ENCODE data around the gene KCNF1.

GRCh38 chr2:10877651-10878111, 34.1 kb upstream of the KCNF1 start:
- TF ChIP-seq, protein P1, sequence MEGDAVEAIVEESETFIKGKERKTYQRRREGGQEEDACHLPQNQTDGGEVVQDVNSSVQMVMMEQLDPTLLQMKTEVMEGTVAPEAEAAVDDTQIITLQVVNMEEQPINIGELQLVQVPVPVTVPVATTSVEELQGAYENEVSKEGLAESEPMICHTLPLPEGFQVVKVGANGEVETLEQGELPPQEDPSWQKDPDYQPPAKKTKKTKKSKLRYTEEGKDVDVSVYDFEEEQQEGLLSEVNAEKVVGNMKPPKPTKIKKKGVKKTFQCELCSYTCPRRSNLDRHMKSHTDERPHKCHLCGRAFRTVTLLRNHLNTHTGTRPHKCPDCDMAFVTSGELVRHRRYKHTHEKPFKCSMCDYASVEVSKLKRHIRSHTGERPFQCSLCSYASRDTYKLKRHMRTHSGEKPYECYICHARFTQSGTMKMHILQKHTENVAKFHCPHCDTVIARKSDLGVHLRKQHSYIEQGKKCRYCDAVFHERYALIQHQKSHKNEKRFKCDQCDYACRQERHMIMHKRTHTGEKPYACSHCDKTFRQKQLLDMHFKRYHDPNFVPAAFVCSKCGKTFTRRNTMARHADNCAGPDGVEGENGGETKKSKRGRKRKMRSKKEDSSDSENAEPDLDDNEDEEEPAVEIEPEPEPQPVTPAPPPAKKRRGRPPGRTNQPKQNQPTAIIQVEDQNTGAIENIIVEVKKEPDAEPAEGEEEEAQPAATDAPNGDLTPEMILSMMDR (IDR thresholded peaks at IDR 0.05): no peak
- no peak for TF ChIP-seq POLR2A (IDR thresholded peaks at IDR 0.05)
